Stimulated activated naive B cell treated with anti-CD40 and anti-IgM and Interleukin-4, amounts not matched to agents 10 μg/mL and 1 μg/mL and 100 μg/mL, for 72 hours (primary cell): Measurements from ENCODE around the gene A4GALT.
A peak's percentile ranks its signal among the peaks of the same experiment; 100 is the strongest.

ENCODE experiments used
- ATAC-seq, 2 donors: fragments of 150-1000 bp; cut with Tn5 transposase; replicated peaks; 2 replicates each; pipeline ENCODE4 v1.10.0; 2021; ENCODE audit warnings: moderate library complexity in 1 of 2
- DNase-seq: peaks from one replicate; pipeline ENCODE4 v3.0.0; 2021
- H3K27ac Mint-ChIP-seq: one replicate; pipeline ENCODE4 v1.8.0; 2022; ENCODE audit warnings: mild to moderate bottlenecking, mixed read lengths
- H3K27me3 Mint-ChIP-seq, 2 donors: one replicate each; pipeline ENCODE4 v1.8.0; 2022; ENCODE audit warnings: mixed read lengths in 2 of 2
- H3K36me3 Mint-ChIP-seq, 2 donors: one replicate each; pipeline ENCODE4 v1.8.0; 2022; ENCODE audit warnings: mixed read lengths in 2 of 2, mild to moderate bottlenecking in 1 of 2
- H3K4me1 Mint-ChIP-seq, 2 donors: one replicate each; pipeline ENCODE4 v1.8.0; 2022; ENCODE audit warnings: mixed read lengths in 2 of 2, mild to moderate bottlenecking in 1 of 2
- H3K4me3 Mint-ChIP-seq, 2 donors: one replicate each; pipeline ENCODE4 v1.8.0; 2022; ENCODE audit warnings: mild to moderate bottlenecking in 2 of 2, mixed read lengths in 2 of 2, moderate library complexity in 1 of 2
- H3K9me3 Mint-ChIP-seq, 2 donors: one replicate each; pipeline ENCODE4 v1.8.0; 2022; ENCODE audit warnings: mixed read lengths in 2 of 2, mild to moderate bottlenecking in 1 of 2

A4GALT gene

DNA sequence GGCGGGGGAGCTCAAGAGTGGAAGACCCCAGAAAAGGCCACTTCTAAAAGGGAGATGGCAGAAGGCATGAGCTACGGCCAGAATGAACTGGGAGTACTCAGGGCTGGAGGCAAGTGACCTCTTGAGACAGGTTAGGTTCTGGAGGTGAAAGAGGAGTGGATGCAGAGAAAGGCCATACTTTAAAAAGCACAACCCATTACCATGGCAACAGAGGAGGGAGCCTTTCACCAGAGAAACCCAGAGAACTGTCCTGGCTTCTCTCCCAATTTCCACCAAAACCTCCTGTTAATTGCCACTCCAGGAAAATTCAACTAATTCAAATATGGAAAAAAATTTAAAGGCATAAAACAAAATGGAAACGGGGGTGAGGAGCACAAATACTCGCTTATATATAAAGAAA lies 15.8 kb downstream of the A4GALT start:
- Mint-ChIP-seq H3K4me1 (peaks cover 0 to 2% of the 10 kb centered on the region in 2 donors), H3K27me3 (peaks cover 4 to 10% of the 10 kb centered on the region in 2 donors), H3K27ac (peak overlapping the region; percentile 47), H3K4me3 (no peak overlapping the region), H3K36me3 (peaks cover 0 to 4% of the 10 kb centered on the region in 2 donors), H3K9me3 (peaks cover 2 to 4% of the 10 kb centered on the region in 2 donors)
- ATAC-seq (no peak), DNase-seq (no peak)

DNA sequence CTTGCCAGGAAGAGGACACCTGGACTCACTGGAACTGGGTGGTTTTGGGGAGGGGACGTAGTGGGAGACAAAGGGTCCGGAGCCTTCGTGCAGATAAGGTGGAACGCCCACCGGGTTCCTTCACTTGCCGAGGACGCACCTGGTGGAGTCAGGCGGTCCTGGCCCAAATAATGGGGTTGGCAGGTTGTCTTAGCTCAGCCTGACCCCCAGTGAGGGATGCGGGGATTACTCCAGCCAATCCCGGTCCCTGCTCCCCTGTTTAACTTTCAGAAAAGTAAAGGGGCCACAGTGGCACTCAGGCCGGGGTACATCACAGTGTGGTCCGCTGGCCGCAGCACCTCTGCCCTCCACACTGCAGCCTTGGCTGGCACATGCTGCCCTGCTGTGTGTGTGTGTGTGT lies 18.0 kb downstream of the A4GALT start:
- H3K27ac Mint-ChIP-seq: no peak overlapping the region
- no peak for ATAC-seq

GRCh38 chr22:42701694-42702093 lies 19.0 kb downstream of the A4GALT start:
- Mint-ChIP-seq H3K27ac (no peak overlapping the region), H3K36me3 (no peaks in the 10 kb centered on the region), H3K4me1 (peaks cover 5 to 8% of the 10 kb centered on the region in 2 donors), H3K27me3 (peaks cover 0 to 10% of the 10 kb centered on the region in 2 donors), H3K4me3 (no peak overlapping the region), H3K9me3 (no peaks in the 10 kb centered on the region)
- ATAC-seq: no peak
- no peak for DNase-seq

More for the DNA sequence above, 18.0 kb downstream of the A4GALT start:
- no peak overlapping the region for H3K4me3 Mint-ChIP-seq
- peaks cover 0 to 4% of the 10 kb centered on the region in 2 donors for H3K4me1 Mint-ChIP-seq
- H3K36me3 Mint-ChIP-seq: no peaks in the 10 kb centered on the region
- peaks cover 0 to 10% of the 10 kb centered on the region in 2 donors for H3K27me3 Mint-ChIP-seq
- H3K9me3 Mint-ChIP-seq: no peaks in the 10 kb centered on the region
- DNase-seq: no peak

GRCh38 chr22:42700901-42701300 lies 19.8 kb downstream of the A4GALT start:
- Mint-ChIP-seq H3K4me3 (no peak overlapping the region), H3K4me1 (peaks cover 12 to 13% of the 10 kb centered on the region in 2 donors)
- ATAC-seq: no peak

GRCh38 chr22:42700355-42700754 lies 20.3 kb downstream of the A4GALT start:
- peaks cover 16 to 17% of the 10 kb centered on the region in 2 donors for H3K4me1 Mint-ChIP-seq
- DNase-seq: no peak
- peaks cover 0 to 10% of the 10 kb centered on the region in 2 donors for H3K27me3 Mint-ChIP-seq
- H3K36me3 Mint-ChIP-seq: no peaks in the 10 kb centered on the region
- no peak overlapping the region for H3K27ac Mint-ChIP-seq
- no peak overlapping the region for H3K4me3 Mint-ChIP-seq
- no peaks in the 10 kb centered on the region for H3K9me3 Mint-ChIP-seq
- no peak for ATAC-seq

More at GRCh38 chr22:42700901-42701300, 19.8 kb downstream of the A4GALT start:
- H3K27me3 Mint-ChIP-seq: peaks cover 0 to 10% of the 10 kb centered on the region in 2 donors
- H3K27ac Mint-ChIP-seq: no peak overlapping the region
- no peaks in the 10 kb centered on the region for H3K36me3 Mint-ChIP-seq
- no peak for DNase-seq
- H3K9me3 Mint-ChIP-seq: no peaks in the 10 kb centered on the region

DNA sequence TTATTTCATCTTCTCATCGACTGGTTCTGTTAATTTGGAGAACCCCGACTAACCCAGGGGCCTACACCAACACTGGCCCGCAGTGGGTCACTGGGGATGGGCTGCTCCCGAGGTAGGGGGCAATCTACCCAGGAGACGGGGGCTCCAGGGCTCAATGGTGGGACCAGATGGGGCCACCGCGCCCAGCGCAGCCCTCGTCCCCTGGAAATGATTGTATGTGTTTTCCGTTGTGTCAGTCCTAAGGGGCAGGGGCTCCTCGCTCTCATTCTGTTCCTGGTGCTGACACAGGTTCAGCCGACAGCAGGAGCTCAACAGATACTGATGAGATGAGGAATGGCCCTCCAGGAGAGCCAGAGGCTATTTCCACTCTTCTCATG lies 20.7 kb downstream of the A4GALT start:
- DNase-seq (no peak), ATAC-seq (no peak)
- Mint-ChIP-seq H3K4me1 (peaks cover 16 to 17% of the 10 kb centered on the region in 2 donors), H3K9me3 (no peaks in the 10 kb centered on the region), H3K27ac (no peak overlapping the region), H3K4me3 (no peak overlapping the region), H3K36me3 (no peaks in the 10 kb centered on the region), H3K27me3 (peaks cover 0 to 10% of the 10 kb centered on the region in 2 donors)

GRCh38 chr22:42699281-42699975 lies 21.2 kb downstream of the A4GALT start:
- Mint-ChIP-seq H3K9me3 (no peaks in the 10 kb centered on the region), H3K4me3 (no peak overlapping the region), H3K27ac (peak overlapping the region; percentile 6), H3K27me3 (peaks cover 0 to 10% of the 10 kb centered on the region in 2 donors), H3K4me1 (peaks cover 16 to 17% of the 10 kb centered on the region in 2 donors), H3K36me3 (no peaks in the 10 kb centered on the region)
- no peak for ATAC-seq
- no peak for DNase-seq

GRCh38 chr22:42697542-42698013 lies 23.1 kb downstream of the A4GALT start:
- no peaks in the 10 kb centered on the region for H3K9me3 Mint-ChIP-seq
- H3K4me1 Mint-ChIP-seq: peaks cover 27 to 32% of the 10 kb centered on the region in 2 donors
- no peak overlapping the region for H3K27ac Mint-ChIP-seq
- H3K27me3 Mint-ChIP-seq: peaks cover 0 to 10% of the 10 kb centered on the region in 2 donors
- no peak for DNase-seq
- H3K4me3 Mint-ChIP-seq: no peak overlapping the region
- ATAC-seq: no peak
- peaks cover 0 to 3% of the 10 kb centered on the region in 2 donors for H3K36me3 Mint-ChIP-seq

DNA sequence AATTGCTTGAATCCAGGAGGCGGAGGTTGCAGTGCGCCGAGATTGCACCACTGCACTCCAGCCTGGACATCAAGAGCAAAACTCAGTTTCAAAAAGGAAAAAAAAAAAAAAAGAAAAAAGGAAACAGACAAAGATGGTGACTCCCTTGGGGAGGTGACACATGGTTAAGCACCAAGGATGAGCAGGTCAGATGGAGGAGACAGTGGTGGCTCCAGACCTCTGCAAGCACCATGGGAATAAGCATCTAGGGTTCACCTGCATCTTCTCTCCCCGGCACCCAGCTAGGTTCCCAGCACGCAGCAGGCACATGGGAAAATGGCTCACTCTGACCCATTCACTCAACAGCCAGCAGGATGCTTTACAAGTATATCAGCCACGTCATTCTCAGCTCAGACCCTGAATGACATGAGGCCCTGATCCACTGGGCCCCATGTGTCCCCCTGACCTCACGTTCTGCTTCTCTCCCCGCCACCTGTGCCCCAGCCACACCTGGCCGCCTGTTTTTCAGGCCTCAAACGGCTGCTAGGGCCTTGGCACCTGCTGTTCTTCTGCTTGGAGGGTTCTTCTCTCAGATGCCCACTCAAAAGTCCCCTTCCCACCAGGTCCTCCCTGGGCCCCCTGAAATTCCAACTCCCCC lies 24.2 kb downstream of the A4GALT start:
- no peak for ATAC-seq
- peaks cover 0 to 2% of the 10 kb centered on the region in 2 donors for H3K27me3 Mint-ChIP-seq

GRCh38 chr22:42695294-42695693 lies 25.4 kb downstream of the A4GALT start:
- Mint-ChIP-seq H3K4me1 (peaks cover 34 to 52% of the 10 kb centered on the region in 2 donors), H3K4me3 (no peak overlapping the region), H3K27me3 (no peaks in the 10 kb centered on the region), H3K36me3 (peaks cover 0 to 3% of the 10 kb centered on the region in 2 donors), H3K27ac (no peak overlapping the region), H3K9me3 (no peaks in the 10 kb centered on the region)
- no peak for DNase-seq
- no peak for ATAC-seq

More for the DNA sequence above, 24.2 kb downstream of the A4GALT start:
- no peak overlapping the region for H3K4me3 Mint-ChIP-seq
- H3K36me3 Mint-ChIP-seq: peaks cover 0 to 3% of the 10 kb centered on the region in 2 donors
- no peak for DNase-seq
- no peaks in the 10 kb centered on the region for H3K9me3 Mint-ChIP-seq
- no peak overlapping the region for H3K27ac Mint-ChIP-seq
- H3K4me1 Mint-ChIP-seq: peaks cover 34 to 44% of the 10 kb centered on the region in 2 donors

DNA sequence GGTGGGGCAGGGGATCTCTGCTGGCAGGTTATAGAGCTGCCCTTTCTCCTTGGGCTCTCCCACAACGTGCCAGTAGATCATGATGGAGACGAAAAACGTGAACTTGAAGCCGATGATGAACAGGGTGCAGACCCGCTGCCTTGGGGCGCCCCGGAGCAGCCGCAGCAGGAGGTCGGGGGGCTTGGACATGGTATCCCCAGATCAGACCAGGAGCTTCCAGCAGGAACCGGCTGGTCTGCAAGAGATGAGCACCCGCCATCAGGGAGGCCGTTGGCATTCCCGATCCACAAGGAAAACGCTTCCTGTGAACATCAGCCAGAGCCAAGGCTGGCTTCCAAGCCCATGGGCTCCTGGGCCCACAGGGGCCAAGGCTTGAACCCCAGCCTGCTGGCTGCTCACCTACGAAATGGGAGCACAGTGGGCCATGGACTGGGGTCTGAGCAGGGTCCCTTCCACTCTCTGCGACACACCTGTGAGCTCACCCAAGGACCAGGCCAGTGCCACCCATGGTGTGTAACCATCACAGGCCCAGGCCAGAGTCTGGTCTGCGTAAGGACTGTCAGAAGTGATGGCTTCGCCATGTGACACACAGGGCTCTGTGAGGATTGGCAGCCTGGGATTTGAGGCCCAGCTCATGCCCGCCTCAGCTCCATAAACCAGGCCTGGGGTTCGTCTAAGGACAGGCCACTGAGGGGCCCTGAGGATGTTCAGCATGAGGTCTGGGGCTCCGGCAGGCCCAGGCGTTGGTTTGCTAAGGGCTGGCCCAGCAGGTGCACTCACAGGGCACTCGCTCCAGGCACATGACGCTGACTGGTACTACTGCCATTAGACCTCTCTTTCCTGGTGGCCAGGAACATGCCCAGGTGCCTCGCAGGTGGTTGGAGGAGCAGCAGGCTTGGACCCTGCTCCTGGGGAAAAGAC lies 26.6 kb downstream of the A4GALT start:
- DNase-seq: no peak
- ATAC-seq: no peak
- Mint-ChIP-seq H3K4me3 (no peak overlapping the region), H3K27me3 (no peaks in the 10 kb centered on the region), H3K9me3 (no peaks in the 10 kb centered on the region), H3K4me1 (peaks cover 34 to 52% of the 10 kb centered on the region in 2 donors), H3K36me3 (peaks cover 0 to 3% of the 10 kb centered on the region in 2 donors), H3K27ac (no peak overlapping the region)

- ATAC-seq: no peak
- Mint-ChIP-seq H3K4me3 (no peak overlapping the region), H3K9me3 (no peaks in the 10 kb centered on the region), H3K4me1 (peaks cover 36 to 52% of the 10 kb centered on the region in 2 donors), H3K27ac (no peak overlapping the region), H3K27me3 (no peaks in the 10 kb centered on the region), H3K36me3 (peaks cover 0 to 3% of the 10 kb centered on the region in 2 donors)
- DNase-seq: no peak
These were observed 27.5 kb downstream of the A4GALT start for GRCh38 chr22:42693055-42693762.

DNA sequence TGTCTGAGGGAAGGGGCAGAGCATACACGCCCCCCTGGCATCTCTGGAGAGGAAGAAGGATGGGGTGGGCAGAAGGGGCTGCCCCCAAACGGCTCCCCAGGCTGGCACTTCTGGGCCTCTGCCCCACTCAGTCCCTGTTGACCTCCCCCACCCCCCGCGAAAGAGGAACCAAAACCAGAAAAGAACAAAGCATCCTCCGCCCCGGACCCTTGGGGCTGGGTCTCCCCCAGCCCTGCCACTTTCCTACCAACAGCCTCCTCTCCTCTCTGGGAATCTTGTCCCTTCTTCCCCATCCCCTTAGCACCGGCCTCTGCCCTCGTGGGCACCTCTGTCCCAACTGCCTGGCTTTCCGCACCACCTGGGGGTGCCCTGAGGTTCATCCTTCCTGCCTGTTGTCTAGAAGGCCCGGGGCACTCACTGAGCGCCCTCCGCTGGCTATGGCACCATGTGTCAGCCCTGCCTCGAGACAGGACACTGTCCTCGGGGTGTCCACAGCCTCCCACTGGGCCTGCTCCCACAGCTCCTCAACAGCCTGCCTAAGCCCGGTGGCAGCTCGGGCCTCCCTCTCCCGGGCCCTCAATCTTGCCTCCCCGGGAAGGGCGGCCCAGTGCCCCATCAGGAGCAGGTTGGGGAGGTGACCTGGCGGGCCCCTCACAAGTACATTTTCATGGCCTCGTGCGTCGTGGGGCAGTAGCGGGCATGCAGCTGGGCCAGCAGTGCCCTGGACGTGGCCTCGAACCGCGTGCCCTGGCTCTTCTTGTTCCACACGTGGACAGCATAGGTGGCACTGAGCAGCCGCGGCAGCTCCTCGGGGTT lies 28.2 kb downstream of the A4GALT start:
- Mint-ChIP-seq H3K36me3 (peaks cover 0 to 3% of the 10 kb centered on the region in 2 donors), H3K27ac (peak overlapping the region; percentile 89), H3K9me3 (no peaks in the 10 kb centered on the region), H3K4me3 (peak overlapping the region; percentile 46 to 55), H3K4me1 (peaks cover 35 to 52% of the 10 kb centered on the region in 2 donors), H3K27me3 (no peaks in the 10 kb centered on the region)
- DNase-seq (peak; percentile 17), ATAC-seq (peak; percentile 80 to 88)
